ENCODE results near the gene MYCL. TPM values are rescaled to one million over a fixed set of nuclear protein-coding genes. Genes with fewer than 3 reads are reported as not detected.

The MYCL gene
- total RNA-seq, 1 experiment from 2014 or later, result 2.0 TPM

- H3K27ac ChIP-seq (ENCODE audit: low read length), result no peak overlapping the region
- no TSS peak for BruUV-seq (replicated peaks)
- ChIA-PET CTCF (no interaction called here), POLR2A (no interaction called here)
- H3K27me3 ChIP-seq (ENCODE audit: control insufficient read depth, insufficient read depth, low read length), result peaks cover 15% of the 10 kb centered on the region
- H3K9me3 ChIP-seq (ENCODE audit: control insufficient read depth, insufficient read depth, low read depth, low read length), result no peaks in the 10 kb centered on the region
- TF ChIP-seq SIN3A (IDR thresholded peaks at IDR 0.05; ENCODE audit: borderline replicate concordance, insufficient read depth, low read depth, low read length) (no peak), REST (IDR thresholded peaks at IDR 0.05; ENCODE audit: insufficient read depth in 1 of 2, low read depth in 2 of 2, low read length in 1 of 2) (no peak), TCF7L2 (IDR thresholded peaks at IDR 0.05; ENCODE audit: low read depth, low read length) (no peak), POLR2AphosphoS5 (IDR thresholded peaks at IDR 0.05; ENCODE audit: low read depth, low read length) (no peak), CTCF (IDR thresholded peaks at IDR 0.05) (no peak)
- no peak overlapping the region for H3K4me3 ChIP-seq (ENCODE audit: low read depth in 2 of 2, low read length in 2 of 2)
- DNase-seq (ENCODE audit: low read depth, low spot score), result no peak
- no peaks in the 10 kb centered on the region for H3K36me3 ChIP-seq (ENCODE audit: control insufficient read depth, insufficient read depth, low read length)
- ATAC-seq, result no peak
- intact Hi-C loops (cut with micrococcal nuclease; ENCODE audit: unreplicated experiment) (no loop called here), in situ Hi-C loops (cut with HindIII; ENCODE audit: low pct_unique_long_range_greater_than_20kb, low sequenced_read_pairs) (no loop called here)
- H3K4me1 ChIP-seq (ENCODE audit: control insufficient read depth, insufficient read depth, low read length), result peaks cover 13% of the 10 kb centered on the region
Measured at GRCh38 chr1:39898191-39898590, 3.5 kb downstream of the MYCL start.

GRCh38 chr1:39896909-39897685 lies 4.6 kb downstream of the MYCL start:
- Histone ChIP-seq H3K27me3 (ENCODE audit: control insufficient read depth, insufficient read depth, low read length) (peaks cover 15% of the 10 kb centered on the region), H3K4me3 (ENCODE audit: low read depth in 2 of 2, low read length in 2 of 2) (no peak overlapping the region), H3K4me1 (ENCODE audit: control insufficient read depth, insufficient read depth, low read length) (peaks cover 19% of the 10 kb centered on the region), H3K27ac (ENCODE audit: low read length) (no peak overlapping the region), H3K9me3 (ENCODE audit: control insufficient read depth, insufficient read depth, low read depth, low read length) (no peaks in the 10 kb centered on the region), H3K36me3 (ENCODE audit: control insufficient read depth, insufficient read depth, low read length) (no peaks in the 10 kb centered on the region)
- intact Hi-C loops (cut with micrococcal nuclease; ENCODE audit: unreplicated experiment) (no loop called here), in situ Hi-C loops (cut with HindIII; ENCODE audit: low pct_unique_long_range_greater_than_20kb, low sequenced_read_pairs) (no loop called here)
- ATAC-seq, result no peak
- BruUV-seq (replicated peaks), result no TSS peak
- ChIA-PET CTCF (no interaction called here), POLR2A (no interaction called here)
- no peak for DNase-seq (ENCODE audit: low read depth, low spot score)
- TF ChIP-seq REST (IDR thresholded peaks at IDR 0.05; ENCODE audit: insufficient read depth in 1 of 2, low read depth in 2 of 2, low read length in 1 of 2), result no peak
- TF ChIP-seq TCF7L2 (IDR thresholded peaks at IDR 0.05; ENCODE audit: low read depth, low read length), result no peak
- TF ChIP-seq CTCF (IDR thresholded peaks at IDR 0.05), result no peak
- TF ChIP-seq SIN3A (IDR thresholded peaks at IDR 0.05; ENCODE audit: borderline replicate concordance, insufficient read depth, low read depth, low read length), result no peak
- TF ChIP-seq POLR2AphosphoS5 (IDR thresholded peaks at IDR 0.05; ENCODE audit: low read depth, low read length), result no peak

Measured in Panc1 (cell line).